HS-27A (cell line): ENCODE results near the gene AATK.
"Not testable (repeated sequence)": the region's sequence is repeated elsewhere in the genome, so short reads cannot be mapped to it uniquely, and the experiment has no call there.

ENCODE experiments used
- DNase-seq: peaks from one replicate; pipeline ENCODE4 v3.0.0-alpha.2; 2012; ENCODE audit warnings: low read depth, missing footprints

Gene AATK

DNA sequence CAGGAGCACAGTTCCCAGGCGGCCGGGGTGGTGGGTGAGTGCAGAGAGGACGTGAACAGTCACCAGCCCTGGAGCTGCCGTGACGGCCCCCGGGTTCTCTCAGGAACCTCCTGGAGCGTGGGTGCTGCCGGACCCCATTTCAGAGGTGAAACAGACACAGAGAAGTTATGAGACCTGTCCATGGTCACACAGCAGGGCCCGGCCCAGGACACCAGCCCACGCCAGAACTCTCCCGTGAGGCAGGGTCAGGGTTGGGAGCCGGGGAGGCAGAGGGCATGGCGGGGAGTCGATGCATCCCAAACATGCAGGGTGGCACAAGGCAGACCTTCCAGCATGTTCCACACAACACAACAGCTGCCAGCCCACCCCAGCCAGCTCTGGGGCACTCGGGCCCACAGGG lies 4.5 kb downstream of the AATK start:
- no peak for DNase-seq

GRCh38 chr17:81160747-81161453 lies 5.1 kb downstream of the AATK start:
- DNase-seq, result no peak

DNA sequence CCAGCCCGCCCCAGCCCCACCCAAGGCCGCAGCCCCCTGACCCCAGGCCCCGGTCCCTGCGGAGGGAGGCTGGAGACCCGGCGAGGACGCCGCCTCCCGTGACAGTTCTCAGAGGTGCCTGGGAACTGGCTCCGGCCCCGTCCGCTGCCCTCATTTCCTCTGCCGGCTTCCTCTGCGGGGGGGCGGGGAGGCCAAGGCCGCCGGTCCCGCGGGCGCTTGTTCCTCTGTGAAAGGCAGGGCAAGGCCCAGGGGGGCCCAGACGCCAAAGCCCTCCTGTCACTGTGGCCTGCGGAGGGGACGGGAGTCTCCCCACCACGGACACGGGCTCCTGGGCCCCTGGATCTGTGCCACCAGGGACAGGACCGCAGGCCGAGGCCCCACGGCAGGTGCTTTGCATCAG lies 5.7 kb downstream of the AATK start:
- DNase-seq, result no peak

DNA sequence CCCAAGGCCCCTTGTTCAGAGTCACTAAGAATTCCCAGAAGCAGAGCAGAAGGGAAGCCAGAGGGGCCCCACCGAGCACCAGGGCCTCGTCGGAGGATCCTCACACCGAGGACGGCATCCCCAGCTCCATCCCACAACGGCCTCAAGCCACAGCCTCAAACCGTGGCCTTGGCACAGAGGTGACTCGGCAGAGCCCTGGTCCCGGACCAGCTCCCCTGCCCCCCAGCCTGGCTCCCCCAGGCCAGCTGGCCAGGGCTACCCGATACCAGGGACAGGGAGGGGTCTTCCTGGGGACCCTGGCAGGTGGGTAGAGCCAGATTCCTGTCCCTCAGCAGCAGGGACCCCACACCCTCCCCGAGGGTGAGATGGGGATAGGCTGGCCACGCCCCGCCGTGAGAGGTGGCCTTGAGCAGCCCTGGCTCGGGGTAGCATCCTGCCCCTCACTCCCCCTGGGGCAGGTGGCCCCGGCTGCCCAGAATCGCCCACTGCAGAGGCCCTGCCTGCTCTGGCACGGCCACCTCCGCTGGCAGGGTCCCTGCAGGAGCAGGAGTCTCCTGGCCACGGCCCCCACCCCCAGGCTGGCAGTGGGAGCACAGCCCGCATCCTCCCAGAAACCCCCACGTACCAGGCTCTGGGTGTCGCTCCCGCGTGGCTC lies 6.3 kb downstream of the AATK start:
- DNase-seq, result no peak

DNA sequence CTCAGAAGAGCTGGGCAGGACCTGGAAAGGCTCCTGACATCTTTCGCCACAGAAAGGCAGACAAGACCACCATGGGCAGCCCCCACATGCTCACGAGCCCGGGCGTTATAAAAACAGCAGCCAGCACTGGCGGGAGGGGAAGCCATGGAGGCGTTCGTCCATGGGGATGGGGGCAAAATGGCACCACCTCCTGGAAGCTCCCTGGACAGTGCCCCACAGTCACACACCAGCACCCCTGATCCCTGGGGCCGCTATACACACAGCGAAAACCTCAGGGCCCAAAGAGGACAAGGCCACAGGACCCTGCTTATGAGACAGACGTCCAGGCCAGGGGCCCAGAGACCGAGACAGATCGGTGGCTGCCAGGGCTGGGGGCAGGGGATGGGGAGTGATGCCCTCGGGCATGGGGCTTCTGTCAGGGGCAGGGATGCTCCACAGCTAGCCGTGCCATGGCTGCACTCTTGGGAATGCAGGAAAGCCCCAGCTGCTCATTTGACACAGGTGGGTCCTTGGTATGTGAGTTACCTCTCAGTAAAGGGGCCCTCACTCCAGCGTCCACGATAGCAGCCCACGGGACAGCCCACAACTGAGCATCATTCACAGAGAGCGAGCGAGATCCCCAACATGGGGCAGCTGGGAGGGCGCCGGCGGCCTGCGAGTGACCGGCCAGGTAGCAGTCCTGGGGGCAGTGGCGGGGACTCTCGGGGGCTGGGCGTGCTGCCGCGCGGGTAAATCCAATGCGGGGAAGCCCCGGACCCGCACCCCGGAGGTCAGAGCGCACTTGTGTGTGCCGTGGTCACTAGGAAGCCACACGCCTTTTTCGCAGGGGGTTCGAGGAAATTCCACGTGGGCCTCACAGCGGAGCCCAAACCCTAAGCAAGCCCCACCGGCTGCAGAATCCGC lies 7.1 kb downstream of the AATK start:
- no peak for DNase-seq

DNA sequence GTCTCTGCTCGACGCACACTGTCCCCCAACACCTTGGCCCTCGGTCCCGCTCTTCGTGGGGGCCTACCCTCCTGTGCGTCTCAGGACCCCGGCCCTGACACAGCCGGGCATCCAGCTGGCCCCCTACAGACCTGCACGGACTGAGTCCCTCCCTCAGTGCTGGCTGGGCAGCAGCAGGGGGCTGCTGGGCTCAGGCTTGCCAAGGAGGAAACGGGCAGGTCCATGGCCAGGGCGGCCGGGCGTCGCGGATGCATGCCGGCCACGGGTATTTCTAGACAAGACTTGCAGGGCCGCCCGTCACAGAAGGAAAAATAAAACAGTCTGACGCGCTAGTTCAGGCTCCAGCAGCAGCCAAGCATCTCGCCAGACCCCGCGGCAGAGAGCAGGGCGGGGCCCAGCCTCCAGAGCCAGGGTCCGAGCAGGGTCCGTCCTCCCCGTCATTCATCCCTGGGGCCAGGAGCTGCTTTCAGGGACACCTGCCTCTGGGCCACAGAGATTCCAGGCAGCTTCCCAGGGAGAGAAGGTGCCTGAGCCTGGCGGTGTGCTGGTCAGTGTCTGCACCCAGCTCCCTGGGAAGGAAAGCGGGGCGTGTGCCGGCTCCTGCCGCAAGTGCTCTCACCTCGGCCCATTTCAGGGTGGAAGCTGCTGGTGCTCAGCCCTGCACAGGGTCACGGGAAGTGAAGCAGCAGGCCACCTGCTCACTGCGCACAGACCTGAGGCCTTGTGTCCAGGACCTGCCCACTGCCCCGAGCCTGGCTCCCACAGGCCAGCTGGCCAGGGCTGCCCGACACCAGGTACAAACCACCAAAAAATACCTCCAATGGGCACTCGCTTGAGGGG lies 8.0 kb downstream of the AATK start:
- DNase-seq, result no peak

- DNase-seq, result no peak
Measured at GRCh38 chr17:81156866-81157805, 8.9 kb downstream of the AATK start.

GRCh38 chr17:81154961-81155360 lies 11.1 kb downstream of the AATK start:
- DNase-seq, result no peak

DNA sequence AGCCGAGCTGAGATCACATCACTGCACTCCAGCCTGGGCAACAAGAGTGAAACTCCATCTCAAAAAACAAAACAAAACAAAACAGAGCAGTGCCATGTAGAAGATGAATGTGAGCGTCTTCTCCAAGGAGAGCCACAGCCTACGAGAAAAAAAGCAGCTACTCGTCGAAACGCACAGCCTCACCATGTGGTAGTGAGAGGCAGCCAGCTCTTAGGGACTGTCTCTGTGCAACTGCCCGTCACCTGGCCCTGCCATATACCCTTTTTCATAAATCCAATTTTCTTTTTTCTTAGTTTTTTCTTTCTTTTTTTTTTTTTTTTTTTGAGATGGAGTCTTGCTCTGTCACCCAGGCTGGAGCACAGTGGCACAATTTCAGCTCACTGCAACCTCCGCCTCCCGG lies 12.0 kb downstream of the AATK start:
- not testable (repeated sequence) for DNase-seq

- DNase-seq, result no peak
Measured at GRCh38 chr17:81153340-81153803, 12.6 kb downstream of the AATK start.

GRCh38 chr17:81152288-81152828 lies 13.7 kb downstream of the AATK start:
- DNase-seq, result no peak

DNA sequence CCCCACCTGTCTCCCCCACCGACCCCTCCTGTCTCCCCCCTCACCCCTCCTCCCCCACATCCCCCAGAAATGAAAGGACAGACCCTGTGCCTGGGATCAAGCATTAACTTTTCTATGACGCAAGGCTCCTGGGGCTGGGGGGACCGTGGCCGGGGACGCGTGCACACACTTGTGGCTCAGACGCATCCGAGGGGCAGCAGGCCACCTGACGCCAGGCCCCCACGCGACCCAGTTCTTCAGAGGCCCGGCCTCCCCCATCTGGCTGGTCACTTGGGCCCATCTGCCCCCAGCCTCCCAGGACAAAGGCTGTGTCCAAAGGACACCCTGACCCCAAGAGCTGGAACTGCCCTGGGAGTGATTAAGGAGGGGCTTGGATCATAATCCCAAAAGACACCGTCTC lies 14.7 kb downstream of the AATK start:
- DNase-seq, result no peak

- DNase-seq, result no peak
Measured at GRCh38 chr17:81150377-81151077, 15.5 kb downstream of the AATK start.

- no peak for DNase-seq
Measured at GRCh38 chr17:81148986-81149533, 17.0 kb downstream of the AATK start.

DNA sequence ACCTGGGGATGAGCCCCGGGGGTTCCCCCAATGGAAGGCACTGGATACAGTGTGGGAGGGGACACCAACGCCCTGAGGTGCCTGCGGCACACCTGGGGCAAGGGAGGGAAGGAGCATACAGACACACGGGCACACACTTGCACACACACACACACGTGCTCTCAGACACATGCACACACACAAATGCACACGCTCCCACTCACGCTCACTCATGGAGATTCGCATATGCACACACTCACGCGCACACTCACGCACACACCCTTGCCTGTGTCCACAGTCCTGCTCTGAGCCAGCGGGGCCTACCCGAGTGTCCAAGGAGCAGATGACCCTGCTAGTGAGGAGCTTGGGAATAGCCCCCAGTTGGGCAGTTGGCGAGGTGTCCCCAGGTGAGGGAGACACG lies 17.4 kb downstream of the AATK start:
- no peak for DNase-seq

GRCh38 chr17:81147701-81148100 lies 18.3 kb downstream of the AATK start:
- no peak for DNase-seq

GRCh38 chr17:81146208-81146607 lies 19.8 kb downstream of the AATK start:
- DNase-seq, result not testable (repeated sequence)

GRCh38 chr17:81144423-81144781 lies 21.6 kb downstream of the AATK start:
- no peak for DNase-seq

DNA sequence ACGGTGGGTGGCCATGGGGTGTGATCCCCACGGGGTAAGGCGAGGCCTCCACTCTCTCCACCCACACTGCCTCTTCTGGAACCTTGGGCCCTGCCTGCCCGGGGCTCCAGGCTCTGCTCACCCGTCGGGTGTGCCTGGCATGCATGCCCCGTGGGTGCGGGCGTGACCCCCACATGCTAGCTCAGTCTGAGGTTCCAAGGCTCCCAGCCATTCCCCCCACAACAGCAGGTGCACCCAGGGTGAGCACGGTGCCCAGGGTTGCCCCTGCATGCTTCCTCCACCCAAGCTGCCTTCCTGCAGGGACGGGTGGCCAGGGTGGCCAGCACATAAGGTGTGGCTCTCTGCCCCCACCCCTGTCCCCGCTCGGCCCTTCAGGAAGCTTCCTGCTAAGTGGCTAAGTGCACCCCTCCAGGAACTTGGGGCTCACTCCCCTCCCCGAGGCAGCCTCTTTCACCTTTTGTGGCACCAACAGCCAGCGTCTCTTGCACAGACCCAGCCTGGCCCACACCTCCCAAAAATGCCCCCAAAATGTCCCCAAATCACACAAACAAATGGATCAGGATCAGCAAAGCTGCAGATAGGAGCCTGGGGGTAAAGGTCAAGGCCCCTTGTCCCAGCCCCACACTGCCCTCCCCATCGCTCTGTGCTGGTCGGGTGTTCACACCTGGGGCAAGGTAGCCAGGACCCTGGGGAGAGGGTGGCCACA lies 22.2 kb downstream of the AATK start:
- DNase-seq, result no peak
